Right ventricle myocardium inferior (tissue), 1 donor: ENCODE measurements around the gene ZNF532. TPM values are rescaled to one million over a fixed set of nuclear protein-coding genes. Genes with fewer than 3 reads are reported as not detected.
A peak's percentile ranks its signal among the peaks of the same experiment; 100 is the strongest.

Experiments
- ATAC-seq: fragments of 200-7000 bp; cut with Tn5 transposase; one replicate; pipeline ENCODE4 v1.9.1; 2020; ENCODE audit warnings: mild to moderate bottlenecking, moderate library complexity
- DNase-seq: peaks from one replicate; pipeline ENCODE4 v3.0.0; 2021; ENCODE audit errors: missing footprints
- intact Hi-C: fragments of 100-400 bp; cut with DNase I; formaldehyde crosslinking; loops from one replicate; pipeline ENCODE4 v1.11.0; 2022
- total RNA-seq: library from RNA; stranded (reverse); fragmentation: NEBNext Ultra II Directional; extraction: Animal tissue kit (Norgen Biotek cat#: 25700); gene quantifications from one replicate; pipeline ENCODE4 v1.2.1, GENCODE V29; 2021
- donor health status: DM: no; HTN: yes; CAD: no; lungs with severe emphysema.

ZNF532 gene
- total RNA-seq, 1 donor from 2014 or later: 64.1 TPM

DNA sequence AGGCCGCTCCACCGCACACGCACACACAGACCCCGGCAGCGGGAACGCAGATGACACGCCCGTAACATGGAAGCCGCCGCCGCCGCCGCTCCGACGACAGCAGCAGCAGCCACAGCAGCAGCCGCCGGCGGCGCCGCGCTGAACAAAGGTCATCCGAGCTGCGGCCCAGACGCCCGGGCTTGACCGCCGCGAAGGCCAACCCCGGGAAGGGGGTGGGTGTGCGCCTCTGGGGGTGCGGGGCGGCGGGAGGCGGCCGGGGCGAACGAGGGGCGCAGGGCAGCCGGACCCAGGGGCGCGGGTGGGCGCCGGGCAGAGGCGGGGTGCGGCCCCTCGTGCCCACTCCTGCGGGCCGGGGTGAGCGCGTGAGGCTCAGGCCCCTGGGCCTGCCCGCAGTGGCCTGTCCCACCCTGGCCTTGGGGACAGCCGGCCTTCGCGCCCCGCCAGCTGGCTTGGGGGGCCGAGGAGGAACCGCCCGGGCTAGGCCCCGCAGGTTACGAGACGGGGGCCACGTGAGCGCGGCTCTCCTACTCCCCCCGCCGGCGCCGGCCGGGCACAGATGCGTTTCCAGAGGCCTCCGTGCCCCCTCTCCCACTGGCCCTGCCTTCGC lies 1.0 kb upstream of the ZNF532 start:
- ATAC-seq: peak; percentile 45
- intact Hi-C loops: loop anchor here (5.0 kb wide), 4 partner anchors 49 to 134 kb away; no protein-coding TSS in a partner anchor
- DNase-seq: peak; percentile 78

DNA sequence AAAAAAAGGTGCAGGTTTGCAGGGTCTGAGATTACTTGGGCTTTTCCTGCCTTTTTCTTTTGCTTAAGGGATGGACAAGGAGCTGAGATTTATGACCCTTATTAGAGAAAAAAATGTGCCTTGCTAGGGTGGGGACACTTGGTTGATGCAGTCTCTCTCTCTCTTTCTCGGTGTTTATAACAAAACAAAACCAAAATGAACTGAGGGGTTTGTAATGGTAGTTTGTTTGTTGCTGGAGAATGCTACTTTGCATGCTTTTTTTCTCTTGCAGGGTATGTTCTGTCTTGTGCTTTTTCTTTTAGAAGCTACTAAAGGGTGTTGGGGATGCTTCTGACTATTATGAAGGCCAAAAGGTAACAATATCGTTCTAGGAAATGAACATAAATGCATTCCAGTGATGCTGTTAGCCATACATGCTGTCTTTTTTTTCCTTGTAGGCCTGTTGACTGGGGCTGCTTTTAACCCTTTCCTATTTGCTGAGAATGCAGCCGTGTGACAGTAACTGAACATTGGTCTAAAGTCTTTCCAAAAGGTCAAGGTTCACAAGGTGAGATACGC lies 435 bp downstream of the ZNF532 start:
- no peak for DNase-seq
- intact Hi-C loops: loop anchor here (5.0 kb wide), 1 partner anchor 202 kb away; no protein-coding TSS in a partner anchor
- no peak for ATAC-seq

DNA sequence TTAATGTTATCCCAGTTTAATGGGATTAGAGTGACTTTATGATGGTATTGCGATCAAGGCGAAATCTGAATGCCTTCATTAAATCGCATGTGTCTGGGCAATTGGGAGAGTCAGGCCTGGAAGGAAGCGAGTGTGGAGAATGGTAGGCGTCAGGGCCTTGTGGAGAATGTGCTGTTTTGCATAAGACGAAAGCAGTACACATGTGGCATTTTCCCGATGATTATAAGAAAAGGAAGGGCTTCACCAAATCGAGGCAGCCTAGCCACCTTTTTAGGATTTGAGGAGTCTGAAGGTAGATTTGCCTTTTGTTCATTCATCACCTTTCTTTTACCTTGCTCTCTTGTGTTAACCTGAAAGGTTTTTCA lies 1.0 kb downstream of the ZNF532 start:
- ATAC-seq: no peak
- DNase-seq: no peak
- intact Hi-C loops: loop anchor here (5.0 kb wide), 1 partner anchor 202 kb away; no protein-coding TSS in a partner anchor

DNA sequence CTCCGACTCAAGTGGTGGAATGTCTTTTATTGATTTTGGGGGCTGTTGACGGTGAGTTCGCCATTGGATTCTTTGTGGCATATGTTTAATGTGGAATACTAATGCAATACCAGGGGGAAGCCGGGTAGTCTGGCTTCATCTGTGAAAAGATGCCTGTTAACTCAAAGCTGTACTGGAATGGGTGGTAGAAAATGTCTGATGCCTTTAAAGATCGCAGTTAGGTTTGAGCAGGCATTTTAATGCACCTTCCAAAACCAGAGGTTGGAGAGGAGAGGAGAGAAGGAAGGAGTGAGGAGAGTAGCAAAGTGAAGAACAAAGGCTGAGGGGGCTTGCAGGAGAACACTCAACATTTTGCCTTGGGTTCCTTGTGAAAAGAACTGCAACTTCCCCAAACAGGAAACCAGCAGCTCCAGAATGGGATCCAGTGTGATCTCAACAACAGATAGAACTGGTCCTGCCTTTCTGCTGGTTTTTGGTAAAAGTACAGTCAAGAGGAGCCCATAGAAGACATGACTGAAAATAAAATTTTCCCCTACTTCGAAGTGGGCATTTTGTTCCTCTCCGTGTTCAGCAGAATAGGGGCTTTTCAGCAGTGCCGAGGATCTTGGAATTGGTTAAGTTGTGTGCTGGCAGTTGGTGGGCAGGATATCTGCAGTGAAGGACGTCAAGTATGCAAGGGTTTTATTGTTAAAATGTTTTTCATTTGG lies 1.5 kb downstream of the ZNF532 start:
- ATAC-seq (no peak), DNase-seq (no peak)
- intact Hi-C loops: loop anchor here (5.0 kb wide), 1 partner anchor 201 kb away; no protein-coding TSS in a partner anchor

DNA sequence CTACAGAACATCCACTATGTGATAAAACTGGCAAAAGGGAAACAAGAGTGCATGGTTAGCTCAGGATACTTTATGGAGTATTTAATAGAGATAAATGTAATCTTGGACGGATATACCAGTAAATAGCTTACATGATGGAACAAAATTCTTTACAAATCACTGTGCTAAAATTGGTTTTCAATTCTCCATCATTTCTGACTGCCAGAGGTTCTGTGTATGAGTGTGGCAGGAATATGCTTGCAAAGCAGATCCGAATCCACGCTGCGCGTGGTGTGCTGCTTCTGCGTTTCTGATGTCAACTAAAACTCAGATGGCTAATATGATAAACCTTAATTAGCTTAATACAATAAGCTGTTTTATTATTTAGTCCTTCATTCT lies 2.1 kb downstream of the ZNF532 start:
- no peak for ATAC-seq
- no peak for DNase-seq
- intact Hi-C loops: loop anchor here (5.0 kb wide), 1 partner anchor 201 kb away; no protein-coding TSS in a partner anchor

DNA sequence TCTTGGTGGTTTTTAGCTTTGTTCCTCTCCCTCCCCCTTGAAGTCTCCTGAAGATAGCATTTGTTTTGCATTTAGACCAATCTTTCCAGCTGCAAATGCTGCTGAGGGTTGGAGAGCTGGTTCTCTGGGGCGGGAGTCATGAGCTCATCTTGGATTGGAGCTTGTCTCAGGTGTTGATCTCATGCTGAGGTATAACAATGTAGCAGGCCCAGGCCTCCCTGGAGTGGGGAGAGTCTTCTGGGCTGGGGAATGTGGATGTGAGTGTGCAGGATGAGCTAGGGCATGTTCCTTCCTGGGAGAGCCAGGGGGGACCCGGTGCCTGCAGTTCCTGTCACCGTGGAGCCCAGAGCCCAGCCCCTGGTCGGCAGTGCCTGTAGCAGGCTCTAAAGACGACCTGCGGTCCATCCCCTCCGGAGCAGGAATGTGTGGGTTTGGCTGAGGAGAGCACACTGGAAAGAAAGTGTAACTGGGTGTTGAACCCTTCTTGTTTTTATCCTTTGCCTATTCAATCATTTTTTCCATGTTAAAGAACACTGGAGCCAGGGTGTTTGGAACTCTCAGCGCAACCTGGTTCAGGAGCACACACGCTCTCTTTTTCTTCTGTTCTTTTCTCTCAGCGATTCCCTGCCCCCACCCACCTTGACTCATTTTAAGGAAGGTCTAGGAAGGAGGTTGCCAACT lies 2.7 kb downstream of the ZNF532 start:
- DNase-seq (no peak), ATAC-seq (no peak)
- intact Hi-C loops: loop anchor here (5.0 kb wide), 1 partner anchor 200 kb away; no protein-coding TSS in a partner anchor

DNA sequence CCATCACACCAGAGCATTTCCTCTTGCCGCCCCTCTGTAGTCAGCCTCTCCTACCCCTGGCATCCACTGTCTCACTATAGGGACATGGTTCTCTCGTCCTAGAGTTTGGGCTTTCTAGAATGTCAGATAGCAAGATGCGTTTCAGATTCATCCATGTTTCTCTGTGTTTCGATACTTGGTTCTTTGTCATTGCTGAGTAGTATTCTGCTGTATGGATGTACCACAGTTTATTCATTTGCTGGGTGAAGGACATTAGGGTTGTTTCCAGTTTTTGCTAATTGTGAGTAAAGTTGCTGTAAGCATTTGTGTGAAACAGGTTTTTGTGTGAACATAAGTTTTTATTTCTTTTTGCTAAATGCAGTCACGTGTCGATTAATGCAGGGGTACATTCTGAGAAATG lies 3.8 kb downstream of the ZNF532 start:
- DNase-seq (no peak), ATAC-seq (no peak)
- intact Hi-C loops: loop anchor here (5.0 kb wide), 1 partner anchor 199 kb away; no protein-coding TSS in a partner anchor

DNA sequence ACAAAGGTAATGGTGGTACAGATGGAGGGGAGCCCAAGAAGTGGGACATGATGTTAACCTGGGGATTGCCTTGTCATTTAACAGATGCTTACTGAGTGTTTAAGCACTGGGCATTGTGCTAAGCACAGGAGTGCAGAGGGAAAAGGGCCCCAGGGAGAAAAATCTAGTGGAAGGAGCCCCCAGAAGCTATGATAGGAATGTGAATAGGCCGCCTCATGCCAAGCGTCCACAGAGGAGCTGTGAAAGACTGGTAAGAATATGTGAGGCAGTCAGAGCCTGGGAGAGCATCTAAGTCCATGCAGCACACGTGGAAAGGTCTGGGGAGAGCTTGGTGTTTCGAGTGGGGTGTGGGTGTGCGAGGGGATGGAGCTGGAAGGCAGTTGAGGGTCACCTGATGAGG lies 5.5 kb downstream of the ZNF532 start:
- ATAC-seq (no peak), DNase-seq (no peak)
- intact Hi-C loops: no loop called here

DNA sequence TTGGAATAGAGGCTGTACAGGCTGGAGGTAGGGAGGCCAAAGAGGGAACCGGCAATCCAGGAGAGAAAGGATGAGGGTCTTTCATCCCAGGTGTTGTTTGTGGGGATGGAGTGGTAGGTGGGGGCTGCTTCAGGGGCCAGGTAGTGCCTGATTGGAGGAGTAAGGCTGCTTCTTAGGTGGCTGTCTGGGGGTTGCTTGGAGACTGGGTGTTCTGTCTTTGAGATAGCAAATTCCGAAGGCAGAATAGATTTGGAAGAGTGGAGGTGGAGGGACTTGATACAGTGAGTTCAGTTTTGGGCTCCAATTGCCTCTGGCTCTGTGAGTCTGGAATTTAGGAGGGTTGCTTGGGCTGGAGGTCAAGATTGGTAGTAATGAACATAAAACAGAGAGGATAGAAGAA lies 5.9 kb downstream of the ZNF532 start:
- DNase-seq (no peak), ATAC-seq (no peak)
- intact Hi-C loops: no loop called here

DNA sequence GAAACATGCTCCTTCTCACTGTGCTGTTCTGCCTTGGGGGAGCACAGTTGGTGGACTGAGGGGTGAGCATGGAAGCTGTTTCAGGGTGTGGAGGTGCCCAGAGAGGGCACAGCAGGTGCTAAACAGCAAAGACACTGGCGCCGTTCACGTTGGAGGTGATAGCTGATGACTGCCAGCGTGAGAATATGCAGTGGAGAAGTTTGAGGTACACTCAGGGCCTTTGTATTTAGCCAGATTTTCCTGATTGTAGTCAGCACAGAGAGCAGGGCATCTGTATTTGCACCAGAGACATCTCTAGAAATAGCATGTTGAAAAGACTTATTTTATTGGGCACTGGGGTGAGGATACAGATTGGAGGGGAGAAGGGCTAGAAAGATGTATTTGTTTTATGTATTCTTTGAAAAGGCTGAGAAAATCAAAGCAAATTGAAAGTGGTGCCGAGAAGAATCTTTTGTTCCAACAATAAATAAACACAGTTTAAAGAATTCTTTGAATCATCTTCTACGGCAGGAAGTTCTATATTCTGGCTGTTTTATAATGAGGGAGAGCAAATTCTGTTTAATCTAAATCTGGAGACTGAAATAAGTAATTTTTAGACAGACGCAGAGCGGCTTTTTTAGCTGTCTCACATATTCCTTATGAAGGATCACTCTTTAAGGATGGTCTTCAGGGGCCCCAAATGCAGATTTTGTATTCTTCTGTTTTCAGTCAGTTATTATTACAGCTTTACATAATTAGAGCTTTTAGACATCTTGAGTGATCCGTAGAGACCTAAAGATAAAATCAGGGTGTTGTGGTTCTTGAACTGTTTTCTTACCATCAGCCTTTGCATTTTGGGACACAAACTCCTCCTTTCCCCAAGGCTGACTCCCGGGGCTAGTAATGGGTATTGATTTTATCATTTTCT lies 7.1 kb downstream of the ZNF532 start:
- intact Hi-C loops: no loop called here
- no peak for ATAC-seq
- DNase-seq: no peak

DNA sequence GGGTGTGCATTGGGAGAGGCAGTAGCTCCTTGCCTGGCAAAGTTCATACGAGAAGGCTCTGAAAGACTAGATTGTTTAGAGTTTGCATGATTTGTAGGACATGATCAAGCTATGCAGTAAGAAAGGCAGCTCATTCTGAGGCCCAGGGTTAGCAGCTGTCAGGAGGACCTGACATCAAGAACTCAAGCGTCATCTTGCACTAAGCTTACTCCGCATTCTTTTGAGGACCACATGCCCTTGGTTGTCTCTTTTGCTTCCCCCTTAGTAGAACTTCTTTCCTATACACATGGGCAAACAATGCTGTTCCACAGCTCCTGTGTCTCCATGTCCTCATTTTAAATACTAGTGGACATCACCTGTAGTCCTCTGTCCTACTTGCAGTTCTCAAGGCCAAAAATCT lies 14.0 kb downstream of the ZNF532 start:
- ATAC-seq (no peak), DNase-seq (no peak)
- intact Hi-C loops: no loop called here

DNA sequence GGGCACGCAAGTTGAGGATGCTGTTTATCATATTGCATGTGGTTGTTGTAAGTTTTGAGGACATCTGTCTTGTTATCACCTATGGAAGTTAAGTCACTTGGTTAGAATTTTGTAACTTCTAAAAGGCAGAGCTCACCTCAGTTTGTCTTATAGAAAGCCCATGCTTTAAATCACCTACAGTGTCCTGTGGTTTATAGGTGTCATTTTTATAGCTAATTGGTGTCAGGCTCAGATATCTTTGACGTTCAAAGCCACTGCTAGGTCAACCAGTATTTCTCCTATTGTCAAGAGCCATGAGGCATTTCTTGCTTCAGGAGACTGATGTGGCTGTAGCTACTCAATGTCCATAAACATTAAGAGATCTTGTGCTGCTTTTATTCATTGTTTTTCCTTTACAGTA lies 16.8 kb downstream of the ZNF532 start:
- ATAC-seq: no peak

DNA sequence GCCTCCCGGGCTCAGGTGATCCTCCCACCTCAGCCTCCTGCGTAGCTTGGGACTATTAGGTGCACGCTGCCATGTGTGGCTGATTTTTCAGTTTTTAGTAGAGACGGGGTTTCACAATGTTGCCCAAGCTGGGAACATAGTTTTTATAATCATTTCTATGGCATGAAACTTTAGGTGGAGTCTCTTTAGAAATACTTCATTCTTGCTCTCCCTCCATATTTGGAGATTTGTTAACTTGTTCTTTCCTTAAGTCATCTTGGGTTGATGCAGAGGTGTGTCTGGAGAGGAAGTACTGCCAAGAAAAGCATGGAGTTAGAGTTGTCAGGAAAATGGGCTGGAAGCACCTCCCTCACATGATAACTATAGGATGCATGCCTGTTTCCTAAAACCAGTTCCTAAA lies 17.4 kb downstream of the ZNF532 start:
- ATAC-seq (no peak), DNase-seq (no peak)
- intact Hi-C loops: no loop called here

More for the DNA sequence above, 16.8 kb downstream of the ZNF532 start:
- intact Hi-C loops: no loop called here
- DNase-seq: no peak

DNA sequence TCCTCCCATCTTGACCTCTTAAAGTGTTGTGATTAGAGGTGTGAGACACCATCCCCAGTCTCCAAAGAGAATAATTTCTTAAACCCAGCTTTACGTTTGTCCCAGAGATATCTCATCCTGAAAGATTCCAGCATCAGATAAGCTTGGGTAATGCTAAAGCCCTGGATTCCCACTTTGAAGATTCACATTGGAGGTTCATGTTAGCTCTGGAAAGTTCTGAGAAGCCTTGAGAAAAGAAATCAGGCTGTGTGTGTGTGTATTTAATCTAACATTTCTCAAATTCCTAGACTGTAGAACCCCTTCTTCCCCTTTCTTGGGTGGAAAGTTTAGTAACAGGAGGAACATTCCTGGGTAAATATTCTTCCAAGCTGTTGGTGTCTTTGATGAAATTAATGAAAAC lies 18.0 kb downstream of the ZNF532 start:
- ATAC-seq: no peak
- intact Hi-C loops: no loop called here
- DNase-seq: no peak

DNA sequence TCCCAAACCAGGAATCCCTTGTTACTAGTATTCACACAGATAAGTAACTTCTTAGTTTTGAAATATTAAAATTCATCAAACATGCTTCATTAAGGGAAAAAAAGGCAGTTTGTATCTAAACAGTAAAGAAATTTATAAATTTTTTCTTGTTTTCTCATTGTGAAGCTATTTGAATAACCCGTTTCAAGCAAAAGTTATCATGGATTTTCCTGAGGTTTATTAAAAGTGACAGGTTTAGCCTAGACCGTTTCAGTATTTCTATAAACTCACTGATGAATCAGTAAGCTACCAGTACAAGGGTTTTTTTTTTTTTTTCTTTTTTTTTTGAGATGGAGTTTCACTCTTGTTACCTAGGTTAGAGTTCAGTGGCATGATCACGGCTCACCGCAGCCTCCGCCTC lies 20.0 kb downstream of the ZNF532 start:
- DNase-seq (no peak), ATAC-seq (no peak)
- intact Hi-C loops: no loop called here

DNA sequence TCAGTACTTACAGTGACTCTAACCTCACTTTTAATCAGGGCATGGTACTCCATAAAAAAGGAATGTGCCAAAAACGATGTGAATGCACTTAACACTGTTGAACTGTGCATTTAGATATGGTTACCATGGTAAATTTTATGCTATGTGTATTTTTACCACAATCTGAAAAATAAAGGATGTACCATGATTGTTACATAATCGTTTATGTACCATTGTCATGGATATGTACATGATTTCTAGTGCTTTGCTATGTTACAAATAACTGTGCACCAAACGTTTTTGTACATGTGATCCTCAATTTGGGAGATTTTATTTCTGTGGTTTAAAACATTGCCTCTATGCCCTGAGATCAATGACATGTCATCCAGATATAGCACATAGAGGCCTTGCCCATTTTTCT lies 21.8 kb downstream of the ZNF532 start:
- DNase-seq (no peak), ATAC-seq (no peak)
- intact Hi-C loops: no loop called here

DNA sequence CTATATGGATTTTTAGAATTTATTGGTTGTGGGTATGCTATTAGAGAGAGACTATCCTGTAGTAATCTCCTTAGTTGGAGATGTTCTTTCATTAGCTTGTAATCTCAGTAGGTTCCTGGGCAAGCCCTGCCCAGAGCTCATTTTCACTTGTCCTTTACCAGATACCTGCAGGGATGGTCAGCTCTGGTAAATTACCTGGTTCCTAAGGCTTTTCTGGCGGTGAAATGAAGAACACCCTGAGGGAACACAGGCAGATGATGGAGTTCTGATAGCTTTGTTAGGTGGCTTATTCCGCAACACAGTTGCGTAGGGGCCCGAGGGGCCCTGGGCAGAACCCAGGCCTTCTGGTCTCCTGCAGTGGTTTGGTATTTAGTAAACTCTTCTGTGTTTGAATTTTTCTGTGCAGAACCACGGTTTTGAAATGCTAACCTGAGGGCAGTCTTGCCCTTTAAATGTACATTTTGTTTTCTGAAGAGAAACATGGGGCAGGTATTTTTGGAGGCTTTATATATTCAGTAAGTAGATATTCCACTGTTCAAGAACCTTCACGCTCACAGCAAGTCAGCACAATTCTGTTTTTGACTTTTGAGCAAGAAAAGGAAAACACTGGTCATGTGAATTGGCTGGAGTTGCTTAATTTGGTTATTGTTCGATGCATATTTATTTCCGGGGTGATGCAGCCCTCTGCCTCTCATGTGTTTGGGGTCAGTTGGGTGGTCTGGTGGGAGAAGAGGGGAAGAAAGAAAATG lies 22.4 kb downstream of the ZNF532 start:
- no peak for DNase-seq
- intact Hi-C loops: no loop called here

DNA sequence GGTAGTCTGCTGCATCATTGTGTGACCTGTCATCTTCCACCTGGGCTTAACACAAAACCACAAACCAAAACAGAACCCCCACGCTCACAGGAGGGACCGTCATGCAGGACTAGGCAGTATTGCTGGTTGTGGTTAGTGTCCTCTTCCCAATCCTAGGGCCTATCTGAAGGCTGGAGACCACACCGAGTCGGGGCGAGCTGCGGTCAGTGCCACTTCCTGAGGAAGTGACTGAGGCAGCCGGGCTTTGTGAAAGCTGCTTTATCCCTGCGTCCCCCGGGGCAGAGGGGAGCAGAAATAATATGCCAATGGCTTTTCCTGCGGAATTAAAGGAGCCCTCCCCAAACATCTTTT lies 22.9 kb downstream of the ZNF532 start:
- ATAC-seq (peak; percentile 89), DNase-seq (peak; percentile 82)
- intact Hi-C loops: no loop called here

More for the DNA sequence above, 22.4 kb downstream of the ZNF532 start:
- peak; percentile 45 for ATAC-seq
